ENCODE data around the gene RAB1B.
"Not testable (repeated sequence)": the region's sequence is repeated elsewhere in the genome, so short reads cannot be mapped to it uniquely, and the experiment has no call there.

Gene RAB1B

DNA sequence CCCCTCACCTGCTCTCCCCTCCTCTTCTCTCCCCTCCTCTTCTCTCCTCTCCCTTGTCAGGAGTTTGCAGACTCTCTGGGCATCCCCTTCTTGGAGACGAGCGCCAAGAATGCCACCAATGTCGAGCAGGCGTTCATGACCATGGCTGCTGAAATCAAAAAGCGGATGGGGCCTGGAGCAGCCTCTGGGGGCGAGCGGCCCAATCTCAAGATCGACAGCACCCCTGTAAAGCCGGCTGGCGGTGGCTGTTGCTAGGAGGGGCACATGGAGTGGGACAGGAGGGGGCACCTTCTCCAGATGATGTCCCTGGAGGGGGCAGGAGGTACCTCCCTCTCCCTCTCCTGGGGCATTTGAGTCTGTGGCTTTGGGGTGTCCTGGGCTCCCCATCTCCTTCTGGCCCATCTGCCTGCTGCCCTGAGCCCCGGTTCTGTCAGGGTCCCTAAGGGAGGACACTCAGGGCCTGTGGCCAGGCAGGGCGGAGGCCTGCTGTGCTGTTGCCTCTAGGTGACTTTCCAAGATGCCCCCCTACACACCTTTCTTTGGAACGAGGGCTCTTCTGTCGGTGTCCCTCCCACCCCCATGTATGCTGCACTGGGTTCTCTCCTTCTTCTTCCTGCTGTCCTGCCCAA is 7.7 kb downstream of the RAB1B start:
- Histone ChIP-seq H4K20me1 (peaks cover 70 to 98% (median 91%) of the 10 kb centered on the region in 11 experiments), H3K9ac (peak overlapping the region in 1 of 11 experiments; percentile 24; a peak in 2 of 22 replicates), H3K27ac (no peak overlapping the region), H3K36me3 (peaks cover 50 to 54% (median 51%) of the 10 kb centered on the region in 11 experiments), H3K27me3 (peaks cover 0 to 20% (median 11%) of the 10 kb centered on the region in 11 experiments; a peak in 13 of 22 replicates), H3K4me3 (no peak overlapping the region), H3K9me3 (replicated peaks in 1 of 11) (no peaks in the 10 kb centered on the region), H3K4me1 (peaks cover 15 to 54% (median 47%) of the 10 kb centered on the region in 10 experiments), H3K4me2 (peak overlapping the region; percentile 12 to 99 (median 57); a peak in 19 of 22 replicates)
- no peak for TF ChIP-seq Cebpa-rat (IDR thresholded peaks at IDR 0.05)

DNA sequence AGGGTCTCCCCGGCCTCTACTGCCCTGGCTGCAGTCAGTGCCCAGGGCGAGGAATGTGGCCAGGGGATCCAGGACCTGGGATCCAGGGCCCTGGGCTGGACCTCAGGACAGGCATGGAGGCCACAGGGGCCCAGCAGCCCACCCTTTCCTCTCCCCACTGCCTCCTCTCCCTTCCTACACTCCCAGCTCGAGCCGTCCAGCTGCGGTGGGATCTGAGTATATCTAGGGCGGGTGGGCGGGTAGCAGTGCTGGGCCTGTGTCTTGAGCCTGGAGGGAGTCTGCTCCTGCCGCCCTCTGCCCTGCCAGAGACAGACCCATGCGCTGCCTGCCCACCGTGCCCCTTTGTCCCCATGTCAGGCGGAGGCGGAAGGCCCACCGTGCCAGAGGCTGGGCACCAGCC is 8.2 kb downstream of the RAB1B start:
- H3K27ac ChIP-seq; H3K9me3 ChIP-seq (replicated peaks in 1 of 11); H3K4me3 ChIP-seq: not testable (repeated sequence)
- peaks cover 47 to 49% (median 48%) of the 10 kb centered on the region in 11 experiments for H3K36me3 ChIP-seq
- peaks cover 65 to 98% (median 90%) of the 10 kb centered on the region in 11 experiments for H4K20me1 ChIP-seq
- H3K27me3 ChIP-seq: peaks cover 0 to 20% (median 11%) of the 10 kb centered on the region in 11 experiments; a peak in 13 of 22 replicates
- H3K4me2 ChIP-seq: peak overlapping the region; percentile 12 to 99 (median 97); a peak in 19 of 22 replicates
- 0 out of 22 replicates have a peak overlapping the region, but pooled peaks of 1 of the 11 experiments have one; percentile 24 for H3K9ac ChIP-seq
- H3K4me1 ChIP-seq: peaks cover 15 to 57% (median 50%) of the 10 kb centered on the region in 10 experiments

DNA sequence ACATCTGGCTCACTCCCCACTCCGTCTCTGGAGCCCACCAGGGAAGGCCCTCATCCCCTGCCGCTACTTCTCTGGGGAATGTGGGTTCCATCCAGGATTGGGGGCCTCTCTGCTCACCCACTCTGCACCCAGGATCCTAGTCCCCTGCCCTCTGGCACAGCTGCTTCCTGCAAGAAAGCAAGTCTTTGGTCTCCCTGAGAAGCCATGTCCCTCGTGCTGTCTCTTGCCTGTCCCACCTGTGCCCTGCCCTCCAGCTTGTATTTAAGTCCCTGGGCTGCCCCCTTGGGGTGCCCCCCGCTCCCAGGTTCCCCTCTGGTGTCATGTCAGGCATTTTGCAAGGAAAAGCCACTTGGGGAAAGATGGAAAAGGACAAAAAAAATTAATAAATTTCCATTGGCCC is 8.6 kb downstream of the RAB1B start:
- H3K9me3 ChIP-seq (replicated peaks in 1 of 11); H3K27ac ChIP-seq: not testable (repeated sequence)
- Histone ChIP-seq H4K20me1 (peaks cover 65 to 98% (median 90%) of the 10 kb centered on the region in 11 experiments), H3K4me2 (peak overlapping the region; percentile 92 to 99 (median 97)), H3K9ac (peak overlapping the region in 5 of 11 experiments; percentile 30 to 75 (median 65); a peak in 6 of 22 replicates), H3K4me1 (peaks cover 15 to 62% (median 55%) of the 10 kb centered on the region in 10 experiments), H3K27me3 (peaks cover 0 to 20% (median 11%) of the 10 kb centered on the region in 11 experiments; a peak in 13 of 22 replicates), H3K36me3 (peaks cover 42 to 44% (median 44%) of the 10 kb centered on the region in 11 experiments), H3K4me3 (peak overlapping the region in 5 of 10 experiments; percentile 50 to 64 (median 56); a peak in 2 of 20 replicates)

DNA sequence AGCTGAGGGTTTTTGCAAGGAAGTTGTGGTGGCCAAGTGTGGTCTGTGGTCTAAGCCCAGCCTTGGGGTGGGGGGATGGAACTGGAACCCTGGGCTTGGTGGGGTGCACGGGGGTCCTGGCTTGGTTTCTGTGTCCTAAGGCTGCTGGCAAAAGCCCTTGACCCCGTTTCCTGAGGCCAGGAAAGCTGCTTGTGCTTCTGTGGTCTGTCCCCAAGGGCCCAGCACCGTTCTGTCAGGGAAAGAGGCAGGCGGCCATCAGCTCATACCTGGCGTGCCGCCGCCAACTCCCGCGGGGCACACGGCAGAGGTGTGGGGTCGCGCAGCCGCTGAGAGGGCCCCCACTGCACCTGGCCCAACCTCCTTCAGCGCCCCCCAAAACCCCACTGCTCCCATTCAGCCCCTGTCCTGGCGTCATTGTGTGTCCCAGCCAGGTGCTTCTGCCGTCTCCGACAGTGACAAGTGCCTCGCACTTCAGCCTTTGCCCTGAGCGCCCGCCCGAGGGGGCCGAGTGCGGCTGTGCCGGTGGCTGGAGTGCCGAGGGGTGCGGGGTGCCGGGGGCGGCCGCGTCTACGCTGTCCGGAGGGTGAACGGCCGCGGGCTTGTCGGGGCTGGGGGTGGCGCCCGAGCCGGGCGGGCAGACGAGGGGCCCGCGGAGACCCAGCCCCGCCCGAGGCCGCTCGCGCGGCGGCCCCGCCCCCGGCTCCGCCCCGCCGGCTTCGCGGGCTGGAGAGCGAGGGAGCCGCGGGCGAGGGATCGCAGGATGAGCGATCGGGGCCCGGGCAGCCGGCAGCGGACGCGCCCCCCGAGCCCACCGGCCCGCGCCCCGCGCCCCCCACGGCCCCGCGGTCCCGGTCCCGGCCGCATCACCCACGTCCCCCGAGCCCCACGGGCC is 9.3 kb downstream of the RAB1B start, which contains the start of gene CNIH2:
Gene CNIH2 (plus strand): TSS at position 705 of the 892 bp plus-strand sequence. CDS start 282 bp downstream, outside the sequence.
- Histone ChIP-seq H3K36me3 (peaks cover 36 to 38% (median 37%) of the 10 kb centered on the region in 11 experiments), H3K4me3 (peak within 1 kb of the TSS; percentile 39 to 64 (median 54)), H3K27me3 (peaks cover 0 to 20% (median 11%) of the 10 kb centered on the region in 11 experiments; a peak in 13 of 22 replicates), H3K9me3 (replicated peaks in 1 of 11) (no peaks in the 10 kb centered on the region), H3K27ac (peak within 1 kb of the TSS in 1 of 11 experiments; percentile 11; a peak in 2 of 22 replicates), H3K9ac (peak within 1 kb of the TSS; percentile 29 to 75 (median 58); a peak in 20 of 22 replicates), H3K4me2 (peak within 1 kb of the TSS; percentile 92 to 99 (median 97)), H4K20me1 (peaks cover 60 to 96% (median 86%) of the 10 kb centered on the region in 11 experiments), H3K4me1 (peaks cover 17 to 66% (median 59%) of the 10 kb centered on the region in 10 experiments)
- TF ChIP-seq Cebpa-rat (IDR thresholded peaks at IDR 0.05): no peak

DNA sequence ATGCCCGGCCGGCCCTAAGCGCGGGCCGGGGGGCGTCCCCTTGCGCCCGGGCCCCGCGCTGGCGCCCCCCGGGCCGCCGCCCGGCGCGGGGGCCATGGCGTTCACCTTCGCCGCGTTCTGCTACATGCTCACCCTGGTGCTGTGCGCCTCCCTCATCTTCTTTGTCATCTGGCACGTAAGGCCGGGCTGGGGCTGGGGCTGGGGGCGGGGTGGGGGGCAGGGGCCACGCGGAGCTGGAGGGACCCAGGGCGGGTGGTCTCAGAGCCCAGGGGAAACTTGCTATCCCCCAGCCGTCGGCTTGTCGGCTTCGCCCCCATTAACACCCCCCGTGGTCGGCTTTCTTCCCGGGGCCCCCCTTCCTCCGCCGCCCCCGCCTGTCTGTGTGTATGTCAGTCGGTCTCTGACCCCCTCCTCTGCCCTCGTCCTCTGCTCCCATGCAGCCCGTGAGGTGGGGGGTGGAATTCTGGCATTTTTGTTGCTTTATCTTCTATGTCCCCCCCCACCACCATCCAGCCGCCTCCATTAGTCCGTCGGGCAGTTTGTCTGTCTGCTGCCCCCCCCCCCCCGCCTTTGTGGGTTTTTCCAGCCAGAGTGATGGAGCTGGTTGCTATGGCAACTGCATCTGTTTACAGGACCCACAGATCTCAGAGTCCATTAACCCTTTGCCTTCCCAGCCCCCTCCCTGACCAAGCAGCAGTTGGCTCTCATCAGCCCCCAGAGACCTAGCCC is 10.1 kb downstream of the RAB1B start:
- Histone ChIP-seq H3K4me1 (peaks cover 21 to 73% (median 66%) of the 10 kb centered on the region in 10 experiments), H3K9ac (peak overlapping the region; percentile 29 to 75 (median 58); a peak in 15 of 22 replicates), H4K20me1 (peaks cover 52 to 96% (median 84%) of the 10 kb centered on the region in 11 experiments), H3K9me3 (replicated peaks in 1 of 11) (no peaks in the 10 kb centered on the region), H3K4me2 (peak overlapping the region; percentile 92 to 99 (median 97)), H3K36me3 (peaks cover 28 to 33% (median 29%) of the 10 kb centered on the region in 11 experiments), H3K4me3 (peak overlapping the region; percentile 39 to 64 (median 54); a peak in 19 of 20 replicates), H3K27me3 (peaks cover 0 to 20% (median 11%) of the 10 kb centered on the region in 11 experiments; a peak in 13 of 22 replicates), H3K27ac (no peak overlapping the region)
- no peak for TF ChIP-seq Cebpa-rat (IDR thresholded peaks at IDR 0.05)

DNA sequence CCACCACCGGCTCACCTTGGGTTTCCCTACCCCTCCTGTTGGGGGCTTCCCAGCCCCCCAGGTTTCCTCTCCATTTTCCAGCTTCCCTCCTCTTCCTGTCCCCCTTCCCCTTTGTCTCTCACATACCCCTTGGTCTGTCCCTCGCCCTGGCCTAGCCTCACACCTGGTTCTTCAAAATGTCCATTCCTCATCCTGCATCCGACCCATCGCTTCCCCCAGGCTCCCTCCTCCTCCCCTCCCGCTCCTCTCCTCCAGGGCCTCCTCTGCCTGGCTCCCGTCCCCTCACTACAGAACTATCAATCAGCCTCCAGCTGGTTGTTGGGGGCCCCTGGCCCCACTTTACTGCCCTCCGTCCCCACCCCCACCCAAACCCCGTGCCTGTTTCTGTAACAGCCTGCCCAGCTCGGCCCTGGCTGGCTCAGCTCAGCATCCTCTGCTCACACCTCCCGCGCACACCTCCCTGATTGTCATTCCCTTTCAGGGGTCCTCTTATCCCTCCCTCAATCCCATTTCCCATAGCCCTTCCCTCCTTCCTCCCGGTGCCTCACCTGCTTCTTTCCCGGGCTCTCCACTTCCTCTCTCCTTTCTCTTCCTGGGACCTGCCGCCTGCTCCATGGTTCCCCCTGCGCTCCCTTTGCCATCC is 10.8 kb downstream of the RAB1B start:
- H3K4me3 ChIP-seq: no peak overlapping the region
- peaks cover 21 to 28% (median 24%) of the 10 kb centered on the region in 11 experiments for H3K36me3 ChIP-seq
- peaks cover 0 to 20% (median 11%) of the 10 kb centered on the region in 11 experiments; a peak in 13 of 22 replicates for H3K27me3 ChIP-seq
- H3K4me1 ChIP-seq: peaks cover 21 to 73% (median 66%) of the 10 kb centered on the region in 10 experiments
- no peaks in the 10 kb centered on the region for H3K9me3 ChIP-seq (replicated peaks in 1 of 11)
- peak overlapping the region in 7 of 11 experiments; percentile 92 to 99 (median 98); a peak in 11 of 22 replicates for H3K4me2 ChIP-seq
- H3K9ac ChIP-seq: no peak overlapping the region
- H3K27ac ChIP-seq: no peak overlapping the region
- peaks cover 45 to 93% (median 77%) of the 10 kb centered on the region in 11 experiments for H4K20me1 ChIP-seq
- TF ChIP-seq Cebpa-rat (IDR thresholded peaks at IDR 0.05): no peak

DNA sequence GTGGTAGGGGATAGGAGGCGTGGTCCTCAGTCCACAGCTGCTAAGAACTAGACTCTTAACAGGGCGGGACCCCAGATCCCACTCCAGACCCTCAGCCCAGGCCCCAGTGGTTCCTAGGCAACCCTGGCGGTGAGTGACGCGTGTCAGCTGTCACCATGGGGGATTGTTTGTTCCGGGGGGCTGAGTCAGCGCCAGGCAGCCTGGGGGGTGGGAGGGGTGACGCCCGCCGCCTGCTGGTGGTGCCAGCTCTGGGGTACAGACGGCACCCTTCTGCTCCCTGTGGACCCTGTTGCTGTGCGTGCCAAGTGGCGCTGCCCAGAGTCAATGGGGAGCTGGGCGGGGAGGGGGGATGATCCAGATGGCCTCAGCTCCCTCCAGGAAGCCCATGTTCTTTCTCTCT is 12.0 kb downstream of the RAB1B start:
- Histone ChIP-seq H3K27ac (no peak overlapping the region), H3K4me1 (peaks cover 18 to 74% (median 61%) of the 10 kb centered on the region in 10 experiments), H4K20me1 (peaks cover 34 to 94% (median 70%) of the 10 kb centered on the region in 11 experiments), H3K4me3 (no peak overlapping the region), H3K27me3 (peaks cover 0 to 20% (median 11%) of the 10 kb centered on the region in 11 experiments; a peak in 13 of 22 replicates), H3K9me3 (replicated peaks in 1 of 11) (no peaks in the 10 kb centered on the region), H3K36me3 (peaks cover 10 to 30% (median 24%) of the 10 kb centered on the region in 11 experiments), H3K4me2 (peak overlapping the region in 9 of 11 experiments; percentile 21 to 79 (median 50); a peak in 17 of 22 replicates), H3K9ac (0 out of 22 replicates have a peak overlapping the region, but pooled peaks of 1 of the 11 experiments have one; percentile 2)
- no peak for TF ChIP-seq Cebpa-rat (IDR thresholded peaks at IDR 0.05)
